ENCODE results near the gene KIAA0232. TPM values are rescaled to one million over a fixed set of nuclear protein-coding genes. Genes with fewer than 3 reads are reported as not detected.
"Not testable (repeated sequence)": the region's sequence is repeated elsewhere in the genome, so short reads cannot be mapped to it uniquely, and the experiment has no call there.

The KIAA0232 gene
- polyA plus RNA-seq, 4 donors: 36.4 to 43.8 (median 40.0) TPM

DNA sequence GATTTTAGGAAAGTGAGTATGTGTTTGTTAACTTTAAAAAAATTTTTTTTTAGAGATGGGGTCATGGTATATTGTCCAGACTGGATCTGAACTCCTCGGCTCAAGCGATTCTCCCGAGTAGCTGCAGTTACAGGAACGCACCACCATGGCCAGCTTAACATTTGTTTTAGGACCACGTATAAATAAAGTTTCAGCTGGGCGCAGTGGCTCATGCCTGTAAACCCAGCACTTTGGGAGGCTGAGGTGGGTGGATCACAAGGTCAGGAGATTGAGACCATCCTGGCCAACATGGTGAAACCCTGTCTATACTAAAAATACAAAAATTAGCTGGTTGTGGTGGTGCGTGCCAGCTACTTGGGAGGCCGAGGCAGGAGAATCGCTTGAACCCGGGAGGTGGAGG lies 129.4 kb downstream of the KIAA0232 start:
- not testable (repeated sequence) for DNase-seq (ENCODE audit: low read depth in 4 of 4, low spot score in 2 of 4)

DNA sequence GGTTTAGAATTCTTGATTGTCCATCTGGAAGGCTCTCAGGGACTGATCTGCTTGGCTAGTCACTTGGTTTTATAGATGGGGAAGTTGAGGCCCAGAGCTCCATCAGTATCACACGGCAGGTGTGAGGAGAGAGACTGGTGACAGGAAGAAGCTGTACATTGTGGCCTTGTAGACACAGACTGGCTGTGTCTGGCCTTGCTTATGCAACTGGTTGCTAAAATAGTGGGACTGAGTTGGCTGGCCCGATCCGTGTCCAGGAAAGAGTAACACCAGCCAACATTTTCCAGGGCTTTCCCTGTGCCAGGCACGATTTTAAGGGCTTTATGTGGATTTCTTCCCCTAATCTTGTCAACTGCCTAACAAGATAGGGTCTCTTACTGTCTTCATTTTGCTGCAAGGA lies 129.9 kb downstream of the KIAA0232 start:
- no peak for DNase-seq (ENCODE audit: low read depth in 4 of 4, low spot score in 2 of 4)

DNA sequence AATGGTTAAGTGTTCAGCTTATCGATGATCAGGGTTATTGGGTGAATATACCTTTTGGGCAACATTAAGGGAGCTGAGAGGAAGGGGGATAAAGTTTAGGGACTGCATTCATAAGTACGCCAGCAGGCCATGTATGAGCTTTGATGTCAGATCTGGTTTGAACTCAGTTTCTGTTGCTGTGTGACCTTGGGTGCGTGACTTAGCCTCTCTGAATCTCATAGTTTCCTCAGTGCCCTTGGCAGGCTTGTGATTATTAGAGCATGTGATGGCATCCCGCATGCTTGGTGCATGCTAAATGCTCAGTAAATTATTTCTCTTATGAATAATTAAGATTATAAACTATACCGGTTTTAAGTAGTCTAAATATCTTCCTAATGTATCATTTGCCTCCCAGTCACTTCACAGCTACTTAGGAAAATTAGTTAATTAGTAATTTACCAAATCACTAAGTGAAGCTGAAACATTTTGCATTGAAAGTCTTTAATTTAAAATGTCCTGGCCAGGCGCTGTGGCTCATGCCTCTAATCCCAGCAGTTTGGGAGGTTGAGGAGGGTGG lies 130.9 kb downstream of the KIAA0232 start:
- no peak for DNase-seq (ENCODE audit: low read depth in 4 of 4, low spot score in 2 of 4)

- DNase-seq (ENCODE audit: low read depth in 4 of 4, low spot score in 2 of 4): no peak
These were observed 131.9 kb downstream of the KIAA0232 start for GRCh38 chr4:6914448-6914847.

- no peak for DNase-seq (ENCODE audit: low read depth in 4 of 4, low spot score in 2 of 4)
These were observed 132.8 kb downstream of the KIAA0232 start for GRCh38 chr4:6915041-6916005.

- DNase-seq (ENCODE audit: low read depth in 4 of 4, low spot score in 2 of 4): no peak
These were observed 133.6 kb downstream of the KIAA0232 start for GRCh38 chr4:6916069-6916586.

DNA sequence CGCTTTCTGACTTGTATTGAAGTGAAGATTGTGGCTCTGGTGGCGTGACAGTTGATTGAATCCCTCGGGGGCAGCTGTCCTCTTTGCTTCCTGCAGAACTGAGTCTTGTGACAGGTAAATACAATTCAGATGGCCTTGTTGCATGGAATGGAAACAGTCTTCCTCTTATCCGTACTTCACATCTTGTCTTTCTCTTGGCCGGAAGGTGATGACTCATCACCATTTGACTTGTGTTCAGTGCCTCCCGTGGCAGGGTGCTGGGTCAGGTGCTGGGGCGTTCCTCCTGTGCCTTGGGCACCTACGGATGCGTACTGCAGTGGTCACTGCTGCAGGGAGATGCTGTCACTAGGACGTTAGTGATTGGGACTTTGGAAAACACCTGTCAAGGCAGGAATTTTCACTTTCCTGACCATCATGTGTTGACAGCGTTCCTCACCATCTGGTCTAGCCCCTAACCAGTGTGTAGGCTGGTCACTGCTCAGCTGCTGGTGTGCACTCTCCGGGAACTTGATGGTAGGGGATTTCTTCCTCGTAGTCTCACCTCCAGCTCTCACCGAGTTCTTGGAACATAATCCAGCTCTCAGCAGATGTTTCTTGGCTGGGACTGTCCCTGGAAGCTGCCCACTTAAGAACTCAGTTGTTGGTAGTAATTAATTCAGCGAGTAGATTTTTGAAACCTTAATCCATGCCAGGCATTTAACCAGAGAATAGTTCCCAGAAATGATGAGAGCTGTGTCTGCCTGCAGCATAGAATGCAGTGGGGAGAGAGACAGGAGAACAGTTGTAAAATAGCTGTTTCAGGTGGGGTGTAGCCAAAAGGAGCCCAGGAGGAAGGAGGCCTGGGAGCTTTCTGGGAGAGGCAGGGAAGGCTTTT lies 134.3 kb downstream of the KIAA0232 start:
- DNase-seq (ENCODE audit: low read depth in 4 of 4, low spot score in 2 of 4): no peak

DNA sequence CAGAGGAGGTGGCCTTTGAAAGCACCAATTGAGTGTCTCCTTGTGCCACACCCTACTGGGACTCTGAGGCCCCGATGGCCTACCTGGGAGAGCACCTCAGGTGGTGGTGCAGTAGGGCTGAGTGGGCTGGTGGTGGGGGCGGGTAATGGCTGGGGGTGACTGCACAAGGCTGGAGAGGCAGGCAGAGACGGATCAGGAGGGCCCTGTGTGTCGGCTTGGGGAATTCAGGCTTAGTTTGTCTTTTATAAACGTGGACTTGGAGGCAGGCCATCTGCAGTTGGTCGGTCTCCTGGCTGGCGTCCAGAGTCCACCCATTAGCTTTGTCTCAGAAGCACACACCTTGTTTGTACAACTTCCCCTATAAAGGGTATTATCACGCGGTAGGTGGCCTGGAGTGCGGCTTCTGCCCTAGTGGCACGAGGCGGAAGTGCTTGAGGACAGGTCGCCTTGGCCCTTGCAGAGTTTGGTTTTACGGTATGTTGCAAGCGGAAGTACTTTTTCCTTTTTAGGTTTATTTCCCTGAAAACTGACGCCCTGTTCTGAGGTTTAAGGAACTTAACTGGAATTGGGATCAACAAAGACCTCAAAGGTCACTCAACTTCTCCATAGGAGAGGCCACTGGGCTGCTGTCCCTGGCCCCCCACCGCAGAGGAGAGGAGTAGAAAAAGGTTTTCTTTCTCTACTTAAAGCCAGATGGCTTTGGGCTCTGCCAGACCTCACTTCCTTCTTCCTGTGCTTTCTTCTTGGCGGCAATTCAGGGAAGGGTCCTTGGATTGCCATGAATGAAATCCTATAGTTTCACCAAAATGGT lies 135.1 kb downstream of the KIAA0232 start:
- no peak for DNase-seq (ENCODE audit: low read depth in 4 of 4, low spot score in 2 of 4)

DNA sequence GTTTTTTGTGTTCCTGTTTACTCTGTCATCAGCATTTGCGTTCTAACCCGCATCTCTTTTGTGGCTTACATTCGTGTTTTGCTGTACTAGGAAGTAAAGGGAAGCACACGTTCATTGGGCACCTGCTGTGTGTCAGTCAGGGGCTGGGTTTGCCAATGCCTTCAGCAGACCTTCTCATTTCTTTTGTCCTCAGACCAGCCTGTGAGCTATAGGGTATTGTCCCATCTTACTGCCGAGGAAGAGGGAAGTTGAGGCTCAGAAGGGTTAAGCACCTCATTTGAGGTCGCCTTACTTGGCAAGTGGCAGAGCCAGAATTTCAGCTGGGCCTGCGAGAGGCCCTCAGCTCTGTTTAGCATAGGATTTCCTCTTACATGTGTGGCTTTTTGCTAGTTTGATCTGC lies 135.8 kb downstream of the KIAA0232 start:
- DNase-seq (ENCODE audit: low read depth in 4 of 4, low spot score in 2 of 4): no peak

GRCh38 chr4:6920171-6920570 lies 137.6 kb downstream of the KIAA0232 start:
- DNase-seq (ENCODE audit: low read depth in 4 of 4, low spot score in 2 of 4): no peak

- no peak for DNase-seq (ENCODE audit: low read depth in 4 of 4, low spot score in 2 of 4)
These were observed 141.0 kb downstream of the KIAA0232 start for GRCh38 chr4:6923507-6923906.

DNA sequence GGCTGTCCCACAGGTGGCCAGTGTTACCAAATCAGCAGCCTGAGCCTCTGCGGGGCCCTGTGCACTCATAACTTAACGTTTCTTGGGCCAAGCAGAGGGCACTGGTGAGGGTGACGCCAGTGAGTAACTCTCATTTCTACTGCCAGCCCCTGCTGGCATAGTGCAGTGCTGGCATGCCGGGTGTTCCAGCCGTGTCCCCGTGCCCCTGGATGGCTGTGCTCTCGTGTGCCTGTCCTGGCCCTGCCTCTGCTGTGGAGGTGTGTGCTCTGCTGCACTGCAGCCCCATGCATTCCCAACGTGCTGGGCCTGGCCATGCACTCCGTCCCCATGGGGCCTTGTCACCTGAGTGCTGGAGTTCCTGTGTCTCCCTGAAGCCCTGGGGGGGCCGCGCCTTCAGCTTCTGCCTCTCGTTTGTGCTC lies 141.8 kb downstream of the KIAA0232 start:
- DNase-seq (ENCODE audit: low read depth in 4 of 4, low spot score in 2 of 4): no peak

GRCh38 chr4:6925357-6925836 lies 142.9 kb downstream of the KIAA0232 start:
- DNase-seq (ENCODE audit: low read depth in 4 of 4, low spot score in 2 of 4): no peak

GRCh38 chr4:6926081-6926480 lies 143.6 kb downstream of the KIAA0232 start:
- no peak for DNase-seq (ENCODE audit: low read depth in 4 of 4, low spot score in 2 of 4)

DNA sequence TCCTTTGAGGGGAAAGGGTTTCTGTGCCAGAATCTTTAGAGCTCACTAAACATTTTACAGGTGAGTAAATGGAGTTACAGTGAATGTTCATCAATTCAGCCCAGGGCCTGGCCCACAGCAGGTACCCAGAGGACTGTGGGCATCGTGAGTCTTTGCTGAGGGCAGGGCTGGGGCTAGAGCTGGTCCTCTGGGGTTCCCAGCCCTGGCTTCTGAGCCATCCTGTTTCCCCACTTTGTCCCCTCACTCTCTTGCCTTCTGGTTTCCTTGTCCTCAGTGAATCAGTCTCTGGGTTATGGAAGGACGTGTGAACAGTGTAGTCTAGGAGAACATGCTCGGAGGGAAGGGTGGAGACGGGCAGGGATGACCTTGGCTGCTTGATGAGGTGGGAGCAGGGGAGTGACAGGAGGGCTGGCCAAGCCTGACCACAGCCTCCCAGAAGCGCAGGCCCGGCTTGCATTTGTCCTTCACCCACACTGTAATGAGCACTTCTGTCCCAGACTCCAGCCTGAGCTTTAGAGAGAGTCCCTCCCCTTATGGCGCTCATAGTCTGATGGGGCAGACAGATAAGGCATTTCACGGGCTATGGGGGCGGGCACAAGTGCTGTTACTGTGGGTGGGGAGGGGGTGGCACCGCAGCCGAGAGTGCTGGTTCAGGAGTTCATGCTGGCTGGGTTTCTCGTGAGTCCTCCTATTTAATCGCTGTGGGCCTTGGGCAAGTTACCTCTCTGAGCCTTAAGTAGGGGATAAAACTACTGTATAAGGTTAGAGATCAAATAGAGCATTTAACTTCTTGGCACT lies 144.4 kb downstream of the KIAA0232 start:
- no peak for DNase-seq (ENCODE audit: low read depth in 4 of 4, low spot score in 2 of 4)

- no peak for DNase-seq (ENCODE audit: low read depth in 4 of 4, low spot score in 2 of 4)
These were observed 145.6 kb downstream of the KIAA0232 start for GRCh38 chr4:6928081-6928480.

- DNase-seq (ENCODE audit: low read depth in 4 of 4, low spot score in 2 of 4): no peak
These were observed 146.8 kb downstream of the KIAA0232 start for GRCh38 chr4:6929339-6929811.

DNA sequence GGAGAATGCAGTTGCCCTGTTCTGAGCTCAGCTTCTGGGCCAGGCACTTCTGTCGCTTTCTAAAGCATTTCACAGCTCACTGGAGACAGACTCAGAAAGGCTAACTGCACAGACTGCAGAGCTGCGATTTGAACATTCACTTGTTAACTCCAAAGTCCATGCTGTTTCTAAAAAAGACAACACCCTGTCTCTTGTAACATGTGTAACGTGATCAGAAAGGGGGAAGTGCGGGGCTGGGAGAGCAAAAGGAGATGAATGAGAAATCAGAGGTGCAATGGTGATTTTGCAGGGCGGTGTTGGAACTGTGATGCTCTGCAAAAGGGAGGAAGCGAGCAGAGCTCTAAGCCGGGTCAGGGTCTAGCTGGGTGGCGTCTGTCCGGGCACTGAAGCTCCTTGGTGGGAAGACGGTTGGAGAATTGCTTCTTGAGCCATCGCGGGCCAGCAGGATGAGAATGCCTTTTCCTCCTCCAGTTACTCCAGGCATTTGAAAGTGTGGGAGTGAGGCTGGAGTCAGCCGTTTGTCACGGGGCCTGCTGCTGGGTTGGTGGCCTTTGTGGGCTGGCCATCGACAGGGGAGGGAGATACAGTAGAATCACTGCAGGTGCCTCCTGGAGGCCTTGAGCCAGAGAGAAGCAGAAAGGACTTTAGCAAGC lies 147.4 kb downstream of the KIAA0232 start:
- no peak for DNase-seq (ENCODE audit: low read depth in 4 of 4, low spot score in 2 of 4)
